Activated naive CD4-positive, alpha-beta T cell treated with anti-CD3 and anti-CD28 coated beads, Interleukin-2, amount 10 ng/mL, durations not matched to agents 7 days and 5 days (primary cell): ENCODE measurements around the gene NUBP2.

ENCODE experiments used
- CTCF ChIA-PET: fragments of 350-600 bp; sonication (Branson Sonifier 250); formaldehyde crosslinking; loops from one replicate; lab custom pipeline; 2021; ENCODE audit warnings: antibody characterized with exemption; lab: Charles Lee
- DNase-seq: peaks from one replicate; pipeline ENCODE4 v3.0.0-alpha.2; 2020
- H3K27ac Mint-ChIP-seq: one replicate; pipeline ENCODE4 v1.8.0; 2021; ENCODE audit warnings: mild to moderate bottlenecking, moderate library complexity, mixed read lengths
- H3K27me3 Mint-ChIP-seq: one replicate; pipeline ENCODE4 v1.8.0; 2021; ENCODE audit warnings: mild to moderate bottlenecking, mixed read lengths
- H3K36me3 Mint-ChIP-seq: one replicate; pipeline ENCODE4 v1.8.0; 2021; ENCODE audit warnings: mixed read lengths
- H3K4me1 Mint-ChIP-seq: one replicate; pipeline ENCODE4 v1.8.0; 2021; ENCODE audit warnings: mixed read lengths
- H3K4me3 Mint-ChIP-seq: one replicate; pipeline ENCODE4 v1.8.0; 2021; ENCODE audit warnings: mild to moderate bottlenecking, moderate library complexity, mixed read lengths
- H3K9me3 Mint-ChIP-seq: one replicate; pipeline ENCODE4 v1.8.0; 2021; ENCODE audit warnings: mixed read lengths

The NUBP2 gene

DNA sequence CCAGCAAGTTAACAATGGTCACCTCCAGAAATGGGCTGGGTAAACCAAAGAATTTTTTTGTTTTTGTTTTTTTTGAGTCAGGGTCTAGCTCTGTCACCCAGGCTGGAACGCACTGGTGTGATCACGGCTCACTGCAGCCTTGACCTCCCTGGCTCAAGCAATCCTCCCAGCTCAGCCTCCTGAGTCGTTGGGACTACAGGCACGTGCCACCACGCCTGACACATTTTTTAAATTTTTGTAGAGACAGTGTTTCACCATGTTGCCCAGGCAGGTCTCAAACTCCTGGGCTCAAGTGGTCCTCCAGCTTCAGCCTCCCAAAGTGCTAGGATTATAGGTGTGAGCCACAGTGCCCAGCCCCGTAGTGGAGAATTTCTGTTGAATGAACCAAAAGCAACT is 2.1 kb upstream of the NUBP2 start:
- peaks cover 28% of the 10 kb centered on the region for H3K4me1 Mint-ChIP-seq
- H3K9me3 Mint-ChIP-seq, result no peaks in the 10 kb centered on the region
- peak overlapping the region; percentile 82 for H3K4me3 Mint-ChIP-seq
- no peaks in the 10 kb centered on the region for H3K36me3 Mint-ChIP-seq
- CTCF ChIA-PET, result no interaction called here
- DNase-seq, result no peak
- no peaks in the 10 kb centered on the region for H3K27me3 Mint-ChIP-seq
- no peak overlapping the region for H3K27ac Mint-ChIP-seq

- no peaks in the 10 kb centered on the region for H3K27me3 Mint-ChIP-seq
- no peak for DNase-seq
- H3K27ac Mint-ChIP-seq, result peak overlapping the region; percentile 87
- H3K4me3 Mint-ChIP-seq, result peak overlapping the region; percentile 82
- H3K4me1 Mint-ChIP-seq, result peaks cover 28% of the 10 kb centered on the region
- no peaks in the 10 kb centered on the region for H3K9me3 Mint-ChIP-seq
- H3K36me3 Mint-ChIP-seq, result no peaks in the 10 kb centered on the region
- CTCF ChIA-PET, result interaction anchor here (1.0 kb wide), 1 partner anchor 11 kb away, joined by 3 read pairs; the partner anchor contains the start of gene NME3
Observed at GRCh38 chr16:1781254-1781653, 1.5 kb upstream of the NUBP2 start.

DNA sequence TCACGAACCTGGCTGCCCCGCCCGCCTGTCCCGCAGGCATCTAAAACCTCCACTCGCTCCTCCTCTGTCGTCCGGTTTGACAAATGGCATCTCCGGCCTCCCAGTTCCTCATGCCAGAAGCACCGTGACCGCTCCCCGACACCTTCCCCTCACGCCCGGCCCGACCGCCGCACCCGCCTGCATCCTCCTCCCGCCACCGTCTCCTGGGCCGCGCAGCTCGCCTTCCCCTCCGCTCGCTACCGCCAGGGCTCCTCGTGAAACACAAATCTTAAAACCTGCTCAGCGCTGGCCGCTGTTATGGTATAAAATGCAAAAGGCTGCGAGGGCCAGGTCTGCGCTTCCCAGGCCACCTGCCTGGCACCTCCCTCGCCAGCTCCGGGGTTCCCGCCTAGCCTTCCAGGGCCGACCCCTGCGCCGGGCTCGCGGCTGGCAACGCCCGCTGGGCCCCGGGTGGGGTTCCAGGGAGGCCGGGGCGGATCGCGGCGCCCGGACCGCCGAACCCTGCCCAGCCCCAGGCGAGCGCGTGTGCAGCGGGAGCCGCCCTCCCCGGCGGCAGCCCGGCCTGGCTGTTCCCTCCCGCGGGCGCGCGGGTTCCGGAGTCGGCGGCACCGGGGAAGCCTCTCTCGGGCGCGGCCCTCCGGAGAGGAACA is 877 bp upstream of the NUBP2 start:
- Mint-ChIP-seq H3K9me3 (no peaks in the 10 kb centered on the region), H3K4me3 (peak overlapping the region; percentile 86), H3K27ac (peak overlapping the region; percentile 87), H3K4me1 (peaks cover 28% of the 10 kb centered on the region), H3K27me3 (no peaks in the 10 kb centered on the region), H3K36me3 (no peaks in the 10 kb centered on the region)
- DNase-seq, result peak; percentile 60
- CTCF ChIA-PET, result interaction anchor here (0.6 to 1.1 kb wide), 6 partner anchors 8 to 710 kb away, joined by 3 to 9 read pairs (median 4); partner anchors contain the start of genes EME2, MAPK8IP3, MRPS34 and NME3

DNA sequence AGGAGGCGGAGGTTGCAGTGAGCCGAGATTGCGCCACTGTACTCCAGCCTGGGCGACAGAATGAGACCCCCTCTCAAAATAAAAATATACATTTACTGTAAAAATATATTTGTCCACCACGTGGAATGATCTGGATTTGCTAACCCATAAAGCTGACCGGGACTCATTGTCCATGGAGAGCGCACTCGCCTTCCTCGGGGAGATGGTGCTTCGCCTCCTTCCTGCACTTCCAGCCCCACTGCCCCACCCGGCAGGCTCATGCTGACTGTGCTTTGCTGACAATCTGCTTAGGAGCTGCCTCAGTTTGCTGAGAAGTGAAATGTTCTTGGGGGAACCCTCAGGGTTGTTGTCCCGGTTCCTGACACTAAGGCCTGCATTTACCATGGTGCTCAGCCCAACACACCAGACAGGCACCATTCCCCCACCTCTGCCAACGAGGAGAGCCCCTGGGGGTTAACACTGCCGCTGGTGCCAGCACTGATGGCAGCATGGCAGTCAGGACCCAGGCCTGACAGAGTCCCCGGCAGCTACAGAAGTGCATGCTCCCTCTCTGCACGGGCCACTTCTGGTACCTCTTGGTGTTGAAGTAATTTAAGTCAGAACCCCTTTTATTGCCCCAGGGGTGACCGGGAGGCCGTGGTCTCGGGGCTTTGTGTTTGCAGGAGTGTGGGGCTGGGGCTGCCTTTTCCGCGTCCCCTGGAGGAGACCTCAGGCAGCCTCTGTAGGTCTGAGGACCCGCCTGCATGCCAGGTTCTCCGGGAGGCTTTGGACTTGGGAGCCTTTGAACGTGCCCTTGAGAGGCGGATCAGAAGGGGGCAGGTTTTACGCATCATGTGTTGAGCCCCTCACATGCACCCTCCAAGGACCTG is 2.5 kb downstream of the NUBP2 start:
- peaks cover 5% of the 10 kb centered on the region for H3K36me3 Mint-ChIP-seq

GRCh38 chr16:1785846-1786170 is 3.0 kb downstream of the NUBP2 start:
- H3K36me3 Mint-ChIP-seq, result peaks cover 5% of the 10 kb centered on the region
- H3K27ac Mint-ChIP-seq, result no peak overlapping the region
- H3K4me3 Mint-ChIP-seq, result no peak overlapping the region
- no peaks in the 10 kb centered on the region for H3K9me3 Mint-ChIP-seq
- no peaks in the 10 kb centered on the region for H3K27me3 Mint-ChIP-seq
- CTCF ChIA-PET, result no interaction called here
- peaks cover 26% of the 10 kb centered on the region for H3K4me1 Mint-ChIP-seq
- no peak for DNase-seq

More for the DNA sequence above, 2.5 kb downstream of the NUBP2 start:
- CTCF ChIA-PET, result no interaction called here
- no peaks in the 10 kb centered on the region for H3K27me3 Mint-ChIP-seq
- DNase-seq, result no peak
- peak overlapping the region; percentile 63 for H3K4me3 Mint-ChIP-seq
- peaks cover 28% of the 10 kb centered on the region for H3K4me1 Mint-ChIP-seq
- H3K9me3 Mint-ChIP-seq, result no peaks in the 10 kb centered on the region
- peak overlapping the region; percentile 45 for H3K27ac Mint-ChIP-seq

DNA sequence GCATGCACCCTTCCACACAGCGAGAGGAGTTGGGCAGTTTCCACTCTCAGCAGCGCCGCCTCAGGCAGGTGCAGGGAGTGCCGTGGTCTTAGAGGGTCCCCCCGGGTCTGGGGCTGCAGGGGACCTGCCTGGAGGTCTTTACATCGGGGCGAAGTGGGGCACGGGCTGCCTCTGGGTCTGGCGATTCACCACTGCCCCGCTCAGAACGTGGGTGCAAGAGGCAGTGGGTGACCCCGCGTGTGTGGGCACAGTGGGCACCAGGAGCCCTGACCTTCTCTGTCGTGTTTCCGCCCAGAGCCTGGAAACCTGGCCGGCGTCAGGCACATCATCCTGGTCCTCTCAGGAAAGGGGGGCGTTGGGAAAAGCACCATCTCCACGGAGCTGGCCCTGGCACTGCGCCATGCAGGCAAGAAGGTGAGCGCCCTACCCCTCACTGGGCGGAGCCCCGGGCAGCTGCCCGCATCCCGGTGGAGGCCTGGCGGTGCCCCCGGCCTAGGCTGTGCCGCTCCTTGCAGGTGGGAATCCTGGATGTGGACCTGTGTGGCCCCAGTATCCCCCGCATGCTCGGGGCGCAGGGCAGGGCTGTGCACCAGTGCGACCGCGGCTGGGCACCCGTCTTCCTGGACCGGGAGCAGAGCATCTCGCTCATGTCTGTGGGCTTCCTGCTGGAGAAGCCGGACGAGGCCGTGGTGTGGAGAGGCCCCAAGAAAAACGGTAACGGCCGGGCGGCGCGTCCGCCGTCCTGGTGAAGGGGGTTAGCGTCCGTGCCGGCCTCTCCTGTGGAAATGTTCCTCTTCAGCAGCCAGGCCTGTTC is 3.7 kb downstream of the NUBP2 start:
- Mint-ChIP-seq H3K4me1 (peaks cover 20% of the 10 kb centered on the region), H3K36me3 (peaks cover 5% of the 10 kb centered on the region)

DNA sequence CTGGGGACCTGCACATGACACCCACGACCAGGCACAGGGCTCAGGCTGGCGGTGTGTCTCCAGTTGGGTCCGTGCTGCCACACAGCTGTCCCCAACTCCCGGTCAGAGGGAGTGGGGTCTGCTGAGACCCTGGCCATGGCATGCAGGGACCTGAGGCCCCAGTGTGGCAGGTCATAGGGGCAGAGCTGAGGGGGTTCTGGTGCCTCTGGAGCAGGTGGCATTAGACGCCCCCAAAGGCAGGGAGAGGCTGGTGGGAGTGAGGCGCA is 4.2 kb downstream of the NUBP2 start:
- Mint-ChIP-seq H3K27me3 (no peaks in the 10 kb centered on the region), H3K27ac (no peak overlapping the region), H3K4me1 (peaks cover 15% of the 10 kb centered on the region), H3K36me3 (peaks cover 5% of the 10 kb centered on the region), H3K9me3 (no peaks in the 10 kb centered on the region), H3K4me3 (no peak overlapping the region)
- no peak for DNase-seq
- CTCF ChIA-PET, result no interaction called here

More for the DNA sequence above, 3.7 kb downstream of the NUBP2 start:
- DNase-seq, result no peak
- no peak overlapping the region for H3K4me3 Mint-ChIP-seq
- H3K27ac Mint-ChIP-seq, result no peak overlapping the region
- CTCF ChIA-PET, result no interaction called here
- no peaks in the 10 kb centered on the region for H3K9me3 Mint-ChIP-seq
- H3K27me3 Mint-ChIP-seq, result no peaks in the 10 kb centered on the region

DNA sequence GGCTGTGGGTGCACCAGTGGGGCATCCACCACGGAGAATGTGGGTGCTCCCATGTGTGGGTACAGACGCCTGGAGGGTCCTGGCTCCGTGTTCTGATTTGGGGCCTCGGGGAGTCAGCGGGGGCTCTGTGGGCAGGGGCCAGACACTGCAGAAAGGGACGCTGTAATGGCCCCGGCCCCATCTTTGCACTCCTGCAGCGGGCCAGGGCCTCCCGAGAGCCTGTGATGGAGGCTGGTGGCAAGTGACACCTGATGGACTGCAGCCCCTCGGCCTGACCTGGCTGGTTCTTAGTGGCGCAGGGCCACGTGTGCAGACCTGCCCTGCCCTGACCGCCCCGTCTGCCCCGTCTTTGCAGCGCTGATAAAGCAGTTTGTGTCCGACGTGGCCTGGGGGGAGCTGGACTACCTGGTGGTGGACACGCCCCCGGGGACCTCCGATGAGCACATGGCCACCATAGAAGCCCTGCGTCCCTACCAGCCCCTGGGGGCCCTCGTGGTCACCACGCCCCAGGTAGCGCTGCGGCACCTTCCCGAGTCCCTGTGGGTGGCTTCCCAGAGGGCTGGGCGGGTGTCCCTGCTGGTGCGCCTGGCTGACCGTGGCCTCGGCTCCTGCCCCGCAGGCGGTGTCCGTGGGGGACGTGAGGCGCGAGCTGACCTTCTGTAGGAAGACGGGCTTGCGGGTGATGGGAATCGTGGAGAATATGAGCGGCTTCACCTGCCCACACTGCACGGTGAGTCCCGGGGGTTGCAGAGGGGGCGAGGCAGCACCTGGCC is 4.7 kb downstream of the NUBP2 start:
- Mint-ChIP-seq H3K4me1 (peaks cover 15% of the 10 kb centered on the region), H3K4me3 (no peak overlapping the region), H3K27me3 (no peaks in the 10 kb centered on the region), H3K9me3 (no peaks in the 10 kb centered on the region), H3K36me3 (peaks cover 5% of the 10 kb centered on the region), H3K27ac (no peak overlapping the region)
- CTCF ChIA-PET, result no interaction called here
- DNase-seq, result no peak

- Mint-ChIP-seq H3K27ac (no peak overlapping the region), H3K27me3 (no peaks in the 10 kb centered on the region), H3K36me3 (peaks cover 5% of the 10 kb centered on the region), H3K9me3 (no peaks in the 10 kb centered on the region), H3K4me1 (peaks cover 14% of the 10 kb centered on the region), H3K4me3 (no peak overlapping the region)
- CTCF ChIA-PET, result no interaction called here
- no peak for DNase-seq
Observed at GRCh38 chr16:1788095-1788707, 5.4 kb downstream of the NUBP2 start.

DNA sequence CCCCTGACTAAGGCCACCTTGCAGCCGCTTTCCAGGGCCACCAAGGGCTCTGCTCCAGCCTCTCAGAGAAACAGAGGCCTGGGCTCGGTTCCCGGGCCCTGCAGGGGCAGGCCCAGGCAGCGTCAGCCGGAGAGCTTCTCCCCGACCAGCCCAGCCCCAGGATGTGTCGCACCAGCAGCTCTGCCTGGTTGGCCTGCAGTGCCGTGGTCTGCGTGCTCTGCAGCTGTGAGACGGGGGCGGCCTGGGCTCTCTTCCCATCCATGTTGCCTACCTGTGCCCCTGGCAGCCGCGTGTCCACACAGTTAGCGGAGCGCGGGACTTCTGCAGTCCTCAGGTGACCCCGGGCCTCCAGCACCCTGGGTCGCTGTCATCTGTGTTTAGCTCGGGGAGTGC is 5.9 kb downstream of the NUBP2 start:
- no peak overlapping the region for H3K4me3 Mint-ChIP-seq
- no peaks in the 10 kb centered on the region for H3K9me3 Mint-ChIP-seq
- H3K27ac Mint-ChIP-seq, result no peak overlapping the region
- H3K27me3 Mint-ChIP-seq, result no peaks in the 10 kb centered on the region
- CTCF ChIA-PET, result no interaction called here
- peaks cover 5% of the 10 kb centered on the region for H3K36me3 Mint-ChIP-seq
- H3K4me1 Mint-ChIP-seq, result peaks cover 9% of the 10 kb centered on the region
- no peak for DNase-seq

DNA sequence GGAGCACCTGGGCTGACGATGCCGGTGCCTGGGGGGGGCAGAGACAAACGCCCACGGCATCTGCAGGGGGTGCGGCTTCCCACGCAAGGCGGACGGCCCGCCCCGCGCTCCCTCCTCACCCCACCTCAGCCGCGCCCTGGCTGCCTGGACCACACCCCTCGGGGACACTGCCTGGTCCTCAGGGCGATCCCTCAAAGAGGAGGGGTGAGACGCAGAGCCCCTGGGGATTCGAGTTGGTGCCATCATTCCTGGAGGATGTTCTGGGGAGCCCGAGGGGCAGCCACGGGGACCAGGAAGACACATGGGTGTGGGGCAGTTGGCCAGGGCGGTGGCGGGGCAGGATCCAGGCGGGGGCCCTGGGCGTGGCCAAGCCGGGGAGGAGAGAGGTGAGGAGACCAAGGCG is 6.9 kb downstream of the NUBP2 start:
- Mint-ChIP-seq H3K27ac (no peak overlapping the region), H3K4me3 (no peak overlapping the region), H3K36me3 (peaks cover 5% of the 10 kb centered on the region), H3K4me1 (peaks cover 3% of the 10 kb centered on the region), H3K9me3 (no peaks in the 10 kb centered on the region), H3K27me3 (no peaks in the 10 kb centered on the region)
- CTCF ChIA-PET, result no interaction called here
- no peak for DNase-seq

DNA sequence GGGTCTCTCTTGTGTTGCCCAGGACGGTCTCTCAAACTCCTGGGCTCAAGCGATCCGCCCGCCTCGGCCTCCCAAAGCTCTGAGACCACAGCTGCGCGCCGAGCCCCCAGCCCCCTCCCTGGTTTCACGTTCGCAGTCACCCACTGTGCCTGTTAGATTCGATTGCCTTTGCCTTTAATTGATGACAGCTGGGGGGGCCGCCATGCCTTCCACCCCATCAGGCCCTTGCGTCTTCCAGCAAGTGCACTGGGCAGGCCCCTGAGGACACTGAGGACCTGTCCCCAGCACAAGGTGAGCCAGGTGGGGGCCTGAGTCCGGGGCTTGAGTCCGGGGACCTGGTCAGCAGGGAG is 7.5 kb downstream of the NUBP2 start:
- H3K27me3 Mint-ChIP-seq, result no peaks in the 10 kb centered on the region
- peaks cover 5% of the 10 kb centered on the region for H3K36me3 Mint-ChIP-seq
- CTCF ChIA-PET, result no interaction called here
- no peak overlapping the region for H3K27ac Mint-ChIP-seq
- no peak for DNase-seq
- no peaks in the 10 kb centered on the region for H3K4me1 Mint-ChIP-seq
- no peak overlapping the region for H3K4me3 Mint-ChIP-seq
- no peaks in the 10 kb centered on the region for H3K9me3 Mint-ChIP-seq

DNA sequence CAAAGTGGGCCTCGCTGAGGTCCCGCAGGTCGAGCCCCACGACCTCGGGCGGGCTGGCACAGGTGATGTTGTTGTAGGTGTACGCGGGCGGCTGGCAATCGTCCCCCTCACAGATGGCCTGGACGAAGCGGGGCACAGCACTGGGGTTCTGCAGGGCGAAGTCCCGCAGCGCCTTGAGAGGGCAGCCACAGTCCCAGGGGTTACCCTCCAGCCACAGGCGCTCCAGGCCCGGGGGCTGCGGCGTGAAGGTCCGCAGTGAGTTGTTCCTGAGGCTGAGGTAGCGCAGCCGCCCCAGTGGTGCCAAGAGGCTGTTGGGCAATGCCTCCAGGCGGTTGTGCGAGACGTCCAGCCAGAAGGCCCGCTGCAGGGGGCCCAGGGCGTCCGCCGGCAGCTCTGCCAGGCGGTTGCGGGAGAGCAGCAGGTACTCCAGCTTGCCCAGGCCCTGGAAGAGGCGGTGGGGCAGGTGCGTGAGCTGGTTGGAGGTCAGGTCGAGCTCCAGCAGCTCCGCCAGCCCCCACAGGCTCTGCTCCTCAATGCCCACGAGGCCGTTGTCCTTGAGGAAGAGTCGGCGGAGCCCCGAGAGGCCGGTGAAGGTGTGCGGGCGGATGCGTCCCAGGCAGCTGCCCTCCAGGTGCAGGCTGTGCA is 8.0 kb downstream of the NUBP2 start:
- Mint-ChIP-seq H3K27me3 (no peaks in the 10 kb centered on the region), H3K27ac (no peak overlapping the region), H3K4me3 (no peak overlapping the region), H3K4me1 (no peaks in the 10 kb centered on the region), H3K36me3 (peaks cover 5% of the 10 kb centered on the region), H3K9me3 (no peaks in the 10 kb centered on the region)
- CTCF ChIA-PET, result no interaction called here
- no peak for DNase-seq
